GM23248 (cell line): ENCODE results near the gene IL9R. TPM values are rescaled to one million over a fixed set of nuclear protein-coding genes. Genes with fewer than 3 reads are reported as not detected.
"Not testable (repeated sequence)": the region's sequence is repeated elsewhere in the genome, so short reads cannot be mapped to it uniquely, and the experiment has no call there.

Source experiments
- DNase-seq: peaks from one replicate; pipeline ENCODE4 v3.0.0-alpha.2; 2015
- H2AFZ ChIP-seq: fragments of 200-600 bp; sonication (generic); 2 replicates; pipeline ENCODE4 v1.6.1; 2016; ENCODE audit warnings: antibody characterized with exemption
- H3F3A ChIP-seq: fragments of 200-600 bp; sonication (generic); 2 replicates; pipeline ENCODE4 v1.6.1; 2016; ENCODE audit warnings: mild to moderate bottlenecking, antibody characterized with exemption, mixed run types; ENCODE audit not compliant: insufficient read depth
- H3K27ac ChIP-seq: fragments of 200-600 bp; sonication (generic); 2 replicates; pipeline ENCODE4 v1.5.1; 2016; ENCODE audit warnings: mild to moderate bottlenecking
- H3K27me3 ChIP-seq: fragments of 200-600 bp; sonication (generic); replicated peaks from 2 replicates; pipeline ENCODE4 v1.6.1; 2016; ENCODE audit warnings: mild to moderate bottlenecking; ENCODE audit not compliant: insufficient read depth
- H3K36me3 ChIP-seq: fragments of 200-600 bp; sonication (generic); 2 replicates; pipeline ENCODE4 v1.6.1; 2016; ENCODE audit warnings: low read depth, mild to moderate bottlenecking
- H3K4me1 ChIP-seq: fragments of 200-600 bp; sonication (generic); 2 replicates; pipeline ENCODE4 v1.6.1; 2016; ENCODE audit warnings: mild to moderate bottlenecking; ENCODE audit not compliant: insufficient read depth
- H3K4me2 ChIP-seq: fragments of 200-600 bp; sonication (generic); one replicate; pipeline ENCODE4 v1.6.1; 2016; ENCODE audit warnings: mild to moderate bottlenecking; ENCODE audit not compliant: unreplicated experiment
- H3K4me3 ChIP-seq: fragments of 200-600 bp; sonication (generic); 2 replicates; pipeline ENCODE4 v1.5.1; 2016; ENCODE audit warnings: mild to moderate bottlenecking
- H3K79me2 ChIP-seq: fragments of 200-600 bp; sonication (generic); 2 replicates; pipeline ENCODE4 v1.6.1; 2016; ENCODE audit warnings: mild to moderate bottlenecking; ENCODE audit not compliant: insufficient read depth
- H3K9ac ChIP-seq: fragments of 200-600 bp; sonication (generic); 2 replicates; pipeline ENCODE4 v1.6.1; 2016; ENCODE audit warnings: mild to moderate bottlenecking
- H3K9me2 ChIP-seq: fragments of 200-600 bp; sonication (generic); 2 replicates; pipeline ENCODE4 v1.6.1; 2016; ENCODE audit warnings: mixed run types, mild to moderate bottlenecking, moderate library complexity; ENCODE audit not compliant: insufficient read depth
- H3K9me3 ChIP-seq: fragments of 200-600 bp; sonication (generic); one replicate; pipeline ENCODE4 v1.6.1; 2017; ENCODE audit warnings: low read depth
- H4K20me1 ChIP-seq: fragments of 200-600 bp; sonication (generic); 2 replicates; pipeline ENCODE4 v1.6.0; 2016; ENCODE audit not compliant: insufficient read depth
- EZH2 ChIP-seq: fragments of 200-600 bp; sonication (generic); IDR thresholded peaks from 2 replicates; pipeline ENCODE4 v1.6.1; 2018; ENCODE audit warnings: antibody characterized with exemption, mild to moderate bottlenecking; ENCODE audit not compliant: insufficient read depth, poor library complexity, severe bottlenecking
- EZH2phosphoT487 ChIP-seq: fragments of 200-600 bp; sonication (generic); IDR thresholded peaks from 2 replicates; pipeline ENCODE4 v1.6.1; 2018; ENCODE audit warnings: antibody characterized with exemption, moderate library complexity, mild to moderate bottlenecking, low read depth; ENCODE audit not compliant: insufficient read depth
- WGBS, 2 experiments: methylation state at CpG; one replicate each; pipeline ENCODE4 v1.1.6; 2015 to 2017; ENCODE audit warnings: low lambda C conversion rate in 2 of 2, low coverage in 1 of 2; ENCODE audit errors: missing lambda C conversion rate in 2 of 2; 5-methylcytosine and 5-hydroxymethylcytosine counted together
- in situ Hi-C: fragments of 300-500 bp; cut with MboI; formaldehyde crosslinking; loops from 2 replicates; pipeline ENCODE4 v1.15.0; 2020
- polyA plus RNA-seq: library from polyadenylated mRNA; unstranded; fragments of >200 nt; fragmentation: Nextera tagmentation; extraction: Ambion mirVana; gene quantifications from 2 replicates; pipeline ENCODE4 v1.2.1, GENCODE V29; 2016
- total RNA-seq: library from RNA; depleted of rRNA; stranded (reverse); fragments of >200 nt; shearing (Covaris generic); gene quantifications from 2 replicates; pipeline ENCODE4 v1.2.3, GENCODE V29; 2014

The IL9R gene
- total and polyA plus RNA-seq, 2 experiments from 2014 or later = not detected

- TF ChIP-seq EZH2 = no peak
- TF ChIP-seq EZH2phosphoT487 = no peak
- WGBS, 2 experiments = 0% methylated on average over 2 of the region's 2 CpGs
These were observed 14.2 kb upstream of the IL9R start for GRCh38 chrX:155983326-155983725.

GRCh38 chrX:155985208-155985607 is 12.3 kb upstream of the IL9R start:
- H3K9ac ChIP-seq = no peak overlapping the region
- H3K4me1 ChIP-seq = no peaks in the 10 kb centered on the region
- DNase-seq = no peak
- no peak overlapping the region for H3K4me3 ChIP-seq
- no peaks in the 10 kb centered on the region for H3K9me2 ChIP-seq
- no peak for TF ChIP-seq EZH2phosphoT487
- H3K9me3 ChIP-seq = no peaks in the 10 kb centered on the region
- no peaks in the 10 kb centered on the region for H4K20me1 ChIP-seq
- no peak overlapping the region for H3K4me2 ChIP-seq
- WGBS, 2 experiments = 21 to 26% methylated on average over 2 of the region's 2 CpGs
- no peak overlapping the region for H2AFZ ChIP-seq
- H3K79me2 ChIP-seq = no peaks in the 10 kb centered on the region
- no peak overlapping the region for H3K27ac ChIP-seq
- no peaks in the 10 kb centered on the region for H3K27me3 ChIP-seq
- in situ Hi-C loops = no loop called here
- H3K36me3 ChIP-seq = no peaks in the 10 kb centered on the region
- no peaks in the 10 kb centered on the region for H3F3A ChIP-seq

More at GRCh38 chrX:155983326-155983725, 14.2 kb upstream of the IL9R start:
- Histone ChIP-seq H4K20me1 (no peaks in the 10 kb centered on the region), H3K9ac (no peak overlapping the region), H3K9me3 (no peaks in the 10 kb centered on the region), H3K4me2 (no peak overlapping the region), H3K4me1 (no peaks in the 10 kb centered on the region), H3F3A (no peaks in the 10 kb centered on the region), H2AFZ (no peak overlapping the region), H3K9me2 (no peaks in the 10 kb centered on the region), H3K79me2 (no peaks in the 10 kb centered on the region), H3K4me3 (no peak overlapping the region), H3K27ac (no peak overlapping the region), H3K36me3 (no peaks in the 10 kb centered on the region), H3K27me3 (no peaks in the 10 kb centered on the region)
- in situ Hi-C loops = no loop called here
- no peak for DNase-seq

- H3K36me3 ChIP-seq, in situ Hi-C loops, H3K9me3 ChIP-seq, H3K79me2 ChIP-seq, H3K27me3 ChIP-seq, H4K20me1 ChIP-seq, H3K9ac ChIP-seq, H3K4me2 ChIP-seq, H3K4me1 ChIP-seq, H2AFZ ChIP-seq, H3K9me2 ChIP-seq, DNase-seq, H3F3A ChIP-seq, H3K4me3 ChIP-seq, H3K27ac ChIP-seq: not testable (repeated sequence)
- 3 to 4% methylated on average over 2 of the region's 2 CpGs for WGBS, 2 experiments
These were observed 10.5 kb upstream of the IL9R start for GRCh38 chrX:155986995-155987394.

GRCh38 chrX:155988859-155989258 is 8.6 kb upstream of the IL9R start:
- WGBS, 2 experiments = 20 to 22% methylated on average over 4 of the region's 4 CpGs
- no peak overlapping the region for H3K4me2 ChIP-seq
- no peaks in the 10 kb centered on the region for H3K36me3 ChIP-seq
- H4K20me1 ChIP-seq = no peaks in the 10 kb centered on the region
- no peaks in the 10 kb centered on the region for H3F3A ChIP-seq
- in situ Hi-C loops = no loop called here
- no peaks in the 10 kb centered on the region for H3K9me2 ChIP-seq
- no peaks in the 10 kb centered on the region for H3K4me1 ChIP-seq
- no peak overlapping the region for H3K27ac ChIP-seq
- no peaks in the 10 kb centered on the region for H3K9me3 ChIP-seq
- H3K9ac ChIP-seq = no peak overlapping the region
- no peaks in the 10 kb centered on the region for H3K79me2 ChIP-seq
- H2AFZ ChIP-seq = no peak overlapping the region
- no peak overlapping the region for H3K4me3 ChIP-seq
- no peaks in the 10 kb centered on the region for H3K27me3 ChIP-seq
- DNase-seq = no peak
- TF ChIP-seq EZH2phosphoT487 (no peak), EZH2 (no peak)

GRCh38 chrX:155993421-155993820 is 4.1 kb upstream of the IL9R start:
- H3K4me2 ChIP-seq = no peak overlapping the region
- no peaks in the 10 kb centered on the region for H3F3A ChIP-seq
- H3K4me1 ChIP-seq = no peaks in the 10 kb centered on the region
- no peaks in the 10 kb centered on the region for H3K9me2 ChIP-seq
- H3K9me3 ChIP-seq = no peaks in the 10 kb centered on the region
- TF ChIP-seq EZH2 (no peak), EZH2phosphoT487 (no peak)
- no peaks in the 10 kb centered on the region for H3K79me2 ChIP-seq
- H2AFZ ChIP-seq = no peak overlapping the region
- in situ Hi-C loops = no loop called here
- no peaks in the 10 kb centered on the region for H3K27me3 ChIP-seq
- H3K9ac ChIP-seq = no peak overlapping the region
- H3K27ac ChIP-seq = no peak overlapping the region
- H3K36me3 ChIP-seq = no peaks in the 10 kb centered on the region
- no peak overlapping the region for H3K4me3 ChIP-seq
- no peaks in the 10 kb centered on the region for H4K20me1 ChIP-seq
- WGBS, 2 experiments = 22 to 29% methylated on average over 1 to 2 of the region's 2 CpGs
- no peak for DNase-seq
